Measurements from ENCODE around the gene TNKS2.

TNKS2 gene

DNA sequence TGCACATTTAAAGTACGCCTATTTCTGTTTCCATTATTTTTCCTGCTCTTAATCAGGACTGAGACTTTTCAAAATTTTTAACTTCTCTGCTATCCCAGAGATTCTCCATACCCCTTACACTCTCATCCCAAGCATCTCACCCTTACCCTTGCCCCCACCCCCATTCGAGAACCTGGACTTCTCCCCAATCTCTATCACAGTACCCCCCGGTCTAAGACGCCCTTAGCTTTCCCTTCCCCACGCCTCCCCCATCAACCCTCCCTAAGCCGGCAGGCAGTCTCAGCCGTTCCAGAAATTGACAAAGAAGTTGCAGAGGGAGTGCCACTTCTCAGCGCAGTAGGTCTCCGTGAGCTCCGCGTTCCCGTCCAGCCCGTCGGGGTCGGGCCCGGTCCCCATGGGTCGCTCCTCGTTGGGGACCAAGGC is 109.7 kb downstream of the TNKS2 start:
- no CpG with 5 or more reads among the region's 18 CpGs for WGBS (ENCODE audit: insufficient coverage, insufficient read length)
- H3K27ac ChIP-seq (ENCODE audit: low read length): no peak overlapping the region
- H3K36me3 ChIP-seq (ENCODE audit: control insufficient read depth, insufficient read depth, low read length): peaks cover 2% of the 10 kb centered on the region; the same call in 1 of the 2 replicates
- H3K9me3 ChIP-seq (ENCODE audit: control insufficient read depth, insufficient read depth, low read length): no peaks in the 10 kb centered on the region
- H3K4me3 ChIP-seq (ENCODE audit: low read length): peak overlapping the region; percentile 69
- no peaks in the 10 kb centered on the region for H3K27me3 ChIP-seq (ENCODE audit: control insufficient read depth, insufficient read depth, low read length)
- no peaks in the 10 kb centered on the region for H3K4me1 ChIP-seq (ENCODE audit: control insufficient read depth, insufficient read depth, low read length)
- DNase-seq (ENCODE audit: low read depth, low spot score): no peak

DNA sequence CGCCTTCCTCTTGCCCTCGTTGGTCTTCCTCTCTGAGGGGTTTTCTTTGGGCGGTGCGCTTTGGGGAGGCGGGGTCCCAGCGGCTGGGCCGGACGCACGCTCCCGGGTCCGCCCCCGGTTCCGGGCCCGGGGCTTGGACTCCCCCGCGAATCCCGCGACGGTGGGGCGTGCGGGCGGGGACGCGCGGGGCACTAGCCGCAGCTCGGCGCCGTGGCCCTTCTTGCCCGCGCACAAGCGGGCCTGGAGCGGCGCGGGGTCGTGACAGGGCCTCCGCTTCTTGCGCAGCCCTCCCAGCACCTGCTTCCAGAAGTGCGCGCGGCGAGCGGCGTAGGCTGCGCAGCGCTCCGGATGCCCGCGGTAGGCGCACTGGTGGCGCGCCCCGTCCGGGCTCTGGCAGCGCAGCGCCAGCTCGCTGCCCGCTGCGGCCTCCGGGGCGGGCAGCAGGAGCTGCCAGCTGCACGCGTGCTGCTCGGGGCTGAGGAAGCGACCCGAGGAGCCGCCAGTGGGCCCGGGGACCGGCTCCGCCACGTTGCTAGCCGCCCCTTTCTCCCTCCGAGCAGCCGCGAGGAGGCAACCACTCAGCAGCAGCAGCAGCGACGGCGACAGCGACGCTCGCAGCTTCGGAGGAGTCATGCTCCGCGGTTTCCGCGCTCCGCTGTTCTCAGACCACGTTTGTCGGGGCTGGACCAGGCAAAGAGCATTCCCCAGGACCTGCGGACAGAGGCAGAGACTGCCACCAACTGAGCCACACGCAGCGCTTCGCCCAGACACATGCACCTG is 110.3 kb downstream of the TNKS2 start:
- Histone ChIP-seq H3K4me3 (ENCODE audit: low read length) (peak overlapping the region; percentile 69), H3K27me3 (ENCODE audit: control insufficient read depth, insufficient read depth, low read length) (no peaks in the 10 kb centered on the region), H3K36me3 (ENCODE audit: control insufficient read depth, insufficient read depth, low read length) (peaks cover 2% of the 10 kb centered on the region; the same call in 1 of the 2 replicates), H3K9me3 (ENCODE audit: control insufficient read depth, insufficient read depth, low read length) (no peaks in the 10 kb centered on the region), H3K4me1 (ENCODE audit: control insufficient read depth, insufficient read depth, low read length) (no peaks in the 10 kb centered on the region), H3K27ac (ENCODE audit: low read length) (no peak overlapping the region)
- DNase-seq (ENCODE audit: low read depth, low spot score): no peak
- no CpG with 5 or more reads among the region's 93 CpGs for WGBS (ENCODE audit: insufficient coverage, insufficient read length)

DNA sequence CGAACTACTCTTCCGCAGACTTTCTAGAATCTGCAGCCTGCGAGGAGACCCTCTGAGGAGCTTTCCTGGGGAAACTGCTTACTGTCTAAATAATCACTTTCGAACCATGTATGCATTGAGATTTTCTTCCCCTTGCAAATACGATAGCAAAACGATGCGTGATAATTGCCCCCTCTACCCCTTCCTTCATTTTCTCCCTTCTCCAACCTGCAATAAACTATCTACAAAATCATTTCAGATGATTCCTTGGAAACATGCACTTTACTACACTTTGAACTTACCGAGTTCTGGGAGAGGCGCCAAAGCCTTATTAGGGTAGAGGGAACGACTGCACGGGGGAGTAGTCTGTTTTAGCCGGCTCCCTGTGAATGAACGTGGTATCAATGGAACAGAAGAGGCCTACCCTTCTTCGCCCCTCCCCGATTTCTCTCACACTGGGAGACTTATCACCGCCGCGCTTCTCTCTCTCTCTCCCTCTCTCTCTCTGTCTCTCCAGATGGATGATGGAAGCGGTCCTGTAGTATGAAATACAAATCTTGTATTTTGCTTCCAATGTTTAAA is 111.0 kb downstream of the TNKS2 start, which contains the start of gene FGFBP3:
Gene FGFBP3 (minus strand): TSS at position 370 of the 561 bp plus-strand sequence. CDS start 517 bp downstream, outside the sequence.
- Histone ChIP-seq H3K27ac (ENCODE audit: low read length) (no peak within 1 kb of the TSS), H3K36me3 (ENCODE audit: control insufficient read depth, insufficient read depth, low read length) (peaks cover 2% of the 10 kb centered on the region; the same call in 1 of the 2 replicates), H3K27me3 (ENCODE audit: control insufficient read depth, insufficient read depth, low read length) (no peaks in the 10 kb centered on the region), H3K9me3 (ENCODE audit: control insufficient read depth, insufficient read depth, low read length) (no peaks in the 10 kb centered on the region), H3K4me1 (ENCODE audit: control insufficient read depth, insufficient read depth, low read length) (no peaks in the 10 kb centered on the region), H3K4me3 (ENCODE audit: low read length) (peak within 1 kb of the TSS; percentile 69)
- no peak for DNase-seq (ENCODE audit: low read depth, low spot score)
- WGBS (ENCODE audit: insufficient coverage, insufficient read length): no CpG with 5 or more reads among the region's 19 CpGs

DNA sequence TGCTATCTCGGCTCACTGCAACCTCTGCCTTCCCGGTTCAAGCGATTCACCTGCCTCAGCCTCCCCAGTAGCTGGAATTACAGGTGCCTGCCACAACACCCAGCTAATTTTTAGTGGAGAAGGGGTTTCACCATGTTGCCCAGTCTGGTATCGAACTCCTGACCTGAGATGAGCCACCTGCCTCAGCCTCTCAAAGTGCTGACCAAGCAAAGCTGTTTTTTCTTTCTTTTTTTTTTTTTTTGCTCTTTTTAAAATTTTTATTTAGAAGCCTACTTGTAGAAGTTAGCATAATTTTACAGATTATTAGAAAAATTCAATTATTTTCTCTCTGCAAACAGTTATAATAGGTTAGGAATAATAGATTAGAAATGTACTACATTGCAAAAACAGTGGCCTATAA is 112.2 kb downstream of the TNKS2 start:
- no peak for DNase-seq (ENCODE audit: low read depth, low spot score)
- WGBS (ENCODE audit: insufficient coverage, insufficient read length): no CpG with 5 or more reads among the region's 4 CpGs
- Histone ChIP-seq H3K4me1 (ENCODE audit: control insufficient read depth, insufficient read depth, low read length) (no peaks in the 10 kb centered on the region), H3K36me3 (ENCODE audit: control insufficient read depth, insufficient read depth, low read length) (peaks cover 2% of the 10 kb centered on the region; the same call in 1 of the 2 replicates), H3K9me3 (ENCODE audit: control insufficient read depth, insufficient read depth, low read length) (no peaks in the 10 kb centered on the region), H3K4me3 (ENCODE audit: low read length) (no peak overlapping the region), H3K27me3 (ENCODE audit: control insufficient read depth, insufficient read depth, low read length) (no peaks in the 10 kb centered on the region), H3K27ac (ENCODE audit: low read length) (no peak overlapping the region)
